Measurements from ENCODE around the gene PDLIM7.

Gene PDLIM7

DNA sequence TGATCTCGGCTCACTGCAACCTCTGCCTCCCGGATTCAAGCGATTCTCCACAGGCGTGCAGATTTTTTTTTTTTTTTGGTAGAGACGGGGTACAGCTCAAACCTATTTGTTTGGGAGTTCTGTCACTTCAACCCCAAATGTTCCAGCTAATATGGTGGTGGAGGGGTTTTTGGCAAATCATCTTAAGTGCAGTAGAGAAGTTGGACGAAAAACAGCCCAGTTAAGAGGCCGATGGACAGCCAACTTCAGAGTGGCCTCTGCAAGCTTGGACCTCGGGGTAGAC is 51.5 kb downstream of the PDLIM7 start:
- no peak for DNase-seq (ENCODE audit: low read depth in 2 of 2)

DNA sequence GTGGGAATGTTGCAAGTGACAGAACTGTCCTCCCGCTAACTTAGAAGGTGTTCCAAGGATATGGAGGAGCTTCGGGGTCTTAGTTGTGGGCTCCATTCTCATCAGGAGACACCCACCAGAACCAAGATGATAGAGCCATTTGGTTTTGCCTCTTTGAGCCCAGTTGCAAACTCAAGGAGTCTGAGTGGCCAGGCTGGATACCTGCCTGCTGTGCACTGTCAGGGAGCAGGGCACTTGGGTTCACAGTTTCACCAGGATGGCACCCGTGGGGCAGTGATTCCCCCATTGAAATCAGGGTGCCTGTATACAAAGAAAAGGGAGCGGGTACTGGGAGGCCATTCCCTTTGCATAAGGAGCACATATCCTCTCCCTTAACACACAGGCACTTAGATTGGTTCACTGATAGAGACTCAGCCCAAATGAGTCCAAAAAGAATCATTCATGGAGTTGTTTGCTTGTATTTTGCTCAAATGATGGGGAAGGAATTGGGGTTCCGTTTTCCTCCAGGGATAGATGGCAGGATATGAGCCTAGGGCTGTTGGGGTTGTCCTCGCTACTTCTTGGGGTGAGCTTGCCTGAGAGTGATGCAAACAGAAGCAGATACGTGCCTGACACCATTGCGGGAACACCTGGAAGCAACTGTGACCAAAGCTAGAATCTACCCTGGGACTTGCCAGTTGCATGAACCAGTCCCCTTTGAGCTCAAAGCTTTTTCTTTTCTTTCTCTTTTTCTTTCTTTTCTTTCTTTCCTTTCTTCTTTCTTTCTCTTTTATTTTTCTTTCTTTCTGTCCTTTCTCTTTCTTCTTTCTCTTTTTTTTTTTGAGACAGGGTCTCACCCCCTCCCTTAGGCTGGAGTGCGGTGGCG is 52.1 kb downstream of the PDLIM7 start:
- no peak for DNase-seq (ENCODE audit: low read depth in 2 of 2)

DNA sequence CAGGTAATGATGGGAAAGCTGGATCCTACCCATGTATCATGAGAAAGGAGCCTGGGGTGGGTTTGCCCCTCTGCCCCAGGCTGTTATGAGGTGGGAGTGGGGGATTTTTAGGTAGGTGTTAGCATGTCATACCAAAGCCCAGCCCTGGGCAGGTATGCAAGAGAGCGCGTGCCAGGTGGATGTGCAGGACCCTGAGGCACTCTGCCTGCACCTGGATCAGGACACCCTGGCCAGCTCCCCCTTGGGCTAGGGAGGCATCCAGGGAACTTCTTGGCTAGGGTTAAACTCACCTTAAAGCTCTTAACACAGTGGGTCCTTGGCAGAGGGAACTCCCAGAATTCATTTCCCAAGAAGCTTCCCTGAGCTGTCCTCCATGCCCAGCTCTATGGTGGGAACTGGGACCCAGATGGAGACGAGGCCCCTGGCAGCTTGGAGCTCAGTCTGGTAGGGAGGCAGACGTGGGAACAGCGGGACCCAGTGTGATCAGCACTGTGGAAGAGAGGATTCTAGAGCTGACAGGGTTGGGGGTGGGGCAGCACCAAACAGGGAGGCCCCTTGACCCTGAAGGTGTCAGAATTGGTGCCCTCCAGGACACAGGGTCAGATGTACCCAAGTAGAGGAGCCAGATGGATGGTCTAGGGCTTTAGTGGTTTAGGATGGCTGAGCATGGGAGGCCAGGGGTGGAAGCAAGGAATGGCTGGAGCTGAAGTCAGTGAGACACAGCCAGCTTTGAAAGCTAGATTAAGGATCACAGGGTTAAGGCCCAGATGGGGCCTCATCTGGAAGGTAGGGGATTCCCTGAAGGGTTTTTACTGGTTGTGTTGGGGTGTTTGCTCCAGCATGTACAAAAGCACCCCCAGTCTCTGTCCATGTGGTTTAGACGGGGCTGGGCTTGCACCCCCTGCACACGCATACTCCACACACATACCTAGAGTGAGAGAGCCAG is 53.0 kb downstream of the PDLIM7 start:
- DNase-seq (ENCODE audit: low read depth in 2 of 2): no peak

GRCh38 chr5:177443144-177443983 is 54.0 kb downstream of the PDLIM7 start:
- no peak for DNase-seq (ENCODE audit: low read depth in 2 of 2)

GRCh38 chr5:177442066-177442826 is 55.2 kb downstream of the PDLIM7 start:
- DNase-seq (ENCODE audit: low read depth in 2 of 2): no peak

DNA sequence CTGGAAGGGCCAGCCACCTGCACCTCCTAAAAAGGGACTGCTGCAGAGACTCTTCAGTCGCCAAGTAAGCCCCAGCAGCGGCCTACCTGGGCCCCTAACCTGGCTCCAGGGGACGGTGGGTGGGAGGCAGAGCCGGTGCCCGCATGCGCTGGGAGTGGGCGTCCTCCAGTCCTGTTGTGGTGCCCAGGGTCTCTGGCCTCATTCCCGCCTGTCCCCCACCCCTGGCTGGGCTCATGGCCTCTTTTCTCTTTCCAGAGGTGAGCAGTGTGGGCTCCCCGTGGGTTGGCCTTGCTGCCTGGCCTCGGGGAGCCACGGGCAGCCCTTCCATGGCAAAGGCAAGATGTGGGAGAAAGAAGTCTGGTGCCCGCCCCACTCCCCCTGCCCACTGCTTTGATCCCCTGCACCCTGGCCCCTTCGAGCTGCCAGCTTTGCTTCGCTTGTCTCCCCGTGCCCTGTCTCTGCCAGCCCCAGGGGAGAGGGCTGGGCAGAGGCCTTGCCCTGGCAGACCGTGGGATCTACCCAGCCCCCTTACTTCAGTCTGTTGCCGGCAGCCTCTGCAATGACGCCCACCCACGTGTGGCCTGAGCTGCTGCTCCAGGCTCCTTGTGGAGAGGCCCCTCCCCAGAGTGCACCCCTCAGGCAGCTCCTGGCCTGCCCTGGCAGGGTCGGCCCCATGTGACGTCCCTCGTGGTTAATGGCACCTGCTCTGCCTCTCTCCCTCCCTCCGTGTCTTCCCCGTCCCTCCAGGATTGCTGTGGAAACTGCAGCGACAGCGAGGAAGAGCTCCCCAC is 56.2 kb downstream of the PDLIM7 start:
- no peak for DNase-seq (ENCODE audit: low read depth in 2 of 2)

- DNase-seq (ENCODE audit: low read depth in 2 of 2): no peak
These were observed 57.0 kb downstream of the PDLIM7 start for GRCh38 chr5:177440211-177440989.

DNA sequence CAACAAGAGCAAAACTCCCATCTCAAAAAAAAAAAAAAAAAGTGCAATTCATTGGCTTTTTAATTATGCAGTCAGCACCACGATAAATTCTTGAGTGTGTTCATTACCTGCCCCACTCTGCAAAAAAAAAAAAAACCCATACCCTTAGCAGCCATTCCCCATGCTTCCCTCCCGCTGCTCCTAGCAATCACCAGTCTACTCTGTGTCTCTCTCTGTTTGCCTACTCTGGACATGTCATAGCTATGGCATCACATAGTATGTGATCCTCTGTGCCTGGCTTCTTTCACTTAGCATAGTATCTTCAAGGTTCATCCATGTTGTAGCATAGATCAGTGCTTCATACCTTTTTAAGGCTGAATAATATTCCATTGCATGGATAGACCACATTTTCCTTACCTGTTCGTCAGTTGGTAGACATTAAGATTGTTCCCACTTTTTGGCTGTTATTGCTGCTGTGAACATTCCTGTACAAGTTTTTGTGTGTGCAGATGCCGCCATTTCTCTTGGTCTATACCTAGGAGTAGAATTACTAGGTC is 57.8 kb downstream of the PDLIM7 start:
- no peak for DNase-seq (ENCODE audit: low read depth in 2 of 2)

DNA sequence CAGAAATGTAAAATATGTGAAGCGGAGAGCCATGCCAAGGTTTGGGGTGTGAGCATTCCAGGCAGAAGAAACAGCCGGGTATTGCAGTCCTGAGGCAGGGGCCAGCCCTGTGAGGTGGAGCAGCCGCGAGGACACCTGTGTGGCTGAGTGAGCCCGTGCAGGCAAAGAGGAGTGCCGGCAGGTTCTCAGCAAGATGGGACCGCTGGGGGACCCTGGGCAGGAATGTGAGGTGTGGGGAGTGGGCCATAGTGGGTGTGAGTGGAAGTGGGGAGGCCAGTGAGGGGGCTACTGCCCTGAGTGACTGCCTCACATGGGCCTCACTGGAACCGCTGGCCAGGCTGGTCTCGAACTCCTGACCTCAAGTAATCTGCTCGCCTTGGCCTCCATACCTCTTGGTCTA is 58.9 kb downstream of the PDLIM7 start:
- no peak for DNase-seq (ENCODE audit: low read depth in 2 of 2)

- DNase-seq (ENCODE audit: low read depth in 2 of 2): no peak
These were observed 59.8 kb downstream of the PDLIM7 start for GRCh38 chr5:177437623-177438022.

DNA sequence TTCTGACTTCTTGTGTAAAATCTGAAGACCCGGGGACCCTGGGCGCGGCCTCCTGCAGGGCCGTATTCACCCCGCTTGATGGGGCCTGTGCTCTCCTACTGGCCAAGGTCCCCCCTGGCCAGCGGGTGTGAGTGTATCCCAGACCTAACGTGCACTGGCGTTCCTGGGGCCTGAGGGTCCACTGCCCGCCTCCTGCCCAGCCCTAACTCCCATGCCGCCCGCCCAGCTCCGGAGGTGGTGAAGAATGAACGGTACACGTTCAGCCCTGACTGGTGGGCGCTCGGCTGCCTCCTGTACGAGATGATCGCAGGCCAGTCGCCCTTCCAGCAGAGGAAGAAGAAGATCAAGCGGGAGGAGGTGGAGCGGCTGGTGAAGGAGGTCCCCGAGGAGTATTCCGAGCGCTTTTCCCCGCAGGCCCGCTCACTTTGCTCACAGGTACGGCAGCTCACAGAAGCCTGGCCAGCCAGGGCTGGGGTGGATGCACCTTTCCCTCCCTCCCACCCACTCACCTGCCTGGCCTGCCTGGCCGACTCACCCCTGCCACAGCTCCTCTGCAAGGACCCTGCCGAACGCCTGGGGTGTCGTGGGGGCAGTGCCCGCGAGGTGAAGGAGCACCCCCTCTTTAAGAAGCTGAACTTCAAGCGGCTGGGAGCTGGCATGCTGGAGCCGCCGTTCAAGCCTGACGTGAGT is 61.4 kb downstream of the PDLIM7 start:
- no peak for DNase-seq (ENCODE audit: low read depth in 2 of 2)

DNA sequence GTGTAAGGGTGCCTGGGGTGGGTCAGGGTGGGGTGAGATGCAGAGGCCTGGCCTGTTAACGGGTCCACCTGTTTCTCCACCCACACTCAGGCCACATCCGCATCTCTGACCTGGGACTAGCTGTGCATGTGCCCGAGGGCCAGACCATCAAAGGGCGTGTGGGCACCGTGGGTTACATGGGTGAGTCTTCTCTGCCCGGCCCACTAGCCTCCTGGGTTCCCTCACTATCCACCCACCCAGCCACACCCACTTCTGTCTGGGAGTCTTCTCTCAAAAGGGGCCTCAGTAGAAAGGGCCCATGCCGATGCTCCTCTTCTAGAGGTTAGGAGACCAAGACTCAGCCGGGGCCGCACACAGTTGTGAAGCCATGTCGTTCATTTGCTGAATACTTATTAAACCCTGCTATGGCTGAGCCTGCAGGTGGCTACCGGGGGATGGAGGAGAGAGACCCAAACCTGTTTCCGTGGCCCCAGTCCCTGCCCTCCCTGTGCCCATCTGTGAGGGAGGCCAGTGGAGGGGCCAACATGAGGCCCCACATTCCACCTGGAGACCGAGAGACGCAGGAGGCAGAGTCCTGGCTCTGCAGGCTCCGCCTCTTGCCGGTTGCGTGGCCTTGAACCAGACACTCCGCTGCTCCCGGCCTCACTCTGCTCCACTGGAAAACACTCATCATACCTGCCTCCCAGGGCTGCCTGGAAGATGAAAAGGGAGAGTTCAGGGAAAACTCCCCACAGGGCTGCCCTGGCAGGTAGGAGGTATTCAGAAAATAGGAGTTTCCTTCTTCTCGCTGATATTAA is 62.3 kb downstream of the PDLIM7 start:
- DNase-seq (ENCODE audit: low read depth in 2 of 2): no peak

DNA sequence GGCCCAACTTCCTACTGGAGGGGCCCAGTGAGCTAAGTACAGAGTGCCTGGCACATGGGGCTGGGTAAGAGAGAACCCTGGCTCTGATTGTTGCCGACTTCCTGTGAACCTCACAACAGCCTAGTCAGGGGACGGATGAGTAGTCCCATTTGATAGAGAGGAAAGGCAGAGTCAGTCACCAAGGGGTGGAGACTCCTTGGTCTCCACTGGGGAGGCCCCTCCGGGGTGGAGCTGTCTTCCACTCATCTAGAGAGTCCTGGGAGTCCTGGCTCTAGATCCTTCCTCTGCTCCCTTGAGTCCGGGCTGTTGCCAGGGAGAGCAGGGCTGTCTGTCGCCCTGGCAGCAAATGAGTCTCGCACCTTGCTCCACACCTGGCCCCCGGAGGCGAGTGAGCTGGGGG is 63.0 kb downstream of the PDLIM7 start:
- no peak for DNase-seq (ENCODE audit: low read depth in 2 of 2)

GRCh38 chr5:177433658-177434217 is 63.7 kb downstream of the PDLIM7 start:
- DNase-seq (ENCODE audit: low read depth in 2 of 2): no peak
